Stimulated activated naive CD8-positive, alpha-beta T cell treated with anti-CD3 and anti-CD28 coated beads, Interleukin-15, Interleukin-2, amounts not matched to agents 100 U/mL and 50 U/mL, for 24 hours (primary cell): ENCODE measurements around the gene CXXC1.
"Not testable (repeated sequence)": the region's sequence is repeated elsewhere in the genome, so short reads cannot be mapped to it uniquely, and the experiment has no call there.

Source experiments
- ATAC-seq: fragments of 150-1000 bp; cut with Tn5 transposase; one replicate; pipeline ENCODE4 v1.10.0; 2021
- DNase-seq: peaks from one replicate; pipeline ENCODE4 v3.0.0; 2021

CXXC1 gene

GRCh38 chr18:50274941-50275340 lies 12.6 kb downstream of the CXXC1 start:
- ATAC-seq (no peak), DNase-seq (no peak)

GRCh38 chr18:50274044-50274442 lies 13.4 kb downstream of the CXXC1 start:
- no peak for ATAC-seq

GRCh38 chr18:50273203-50274043 lies 14.1 kb downstream of the CXXC1 start:
- no peak for ATAC-seq
- no peak for DNase-seq

More at GRCh38 chr18:50274044-50274442, 13.4 kb downstream of the CXXC1 start:
- DNase-seq = no peak

GRCh38 chr18:50272568-50272967 lies 14.9 kb downstream of the CXXC1 start:
- ATAC-seq = no peak
- DNase-seq = no peak

- DNase-seq (peak; percentile 88), ATAC-seq (peak; percentile 87)
These were observed 19.3 kb downstream of the CXXC1 start for GRCh38 chr18:50268022-50268747.

DNA sequence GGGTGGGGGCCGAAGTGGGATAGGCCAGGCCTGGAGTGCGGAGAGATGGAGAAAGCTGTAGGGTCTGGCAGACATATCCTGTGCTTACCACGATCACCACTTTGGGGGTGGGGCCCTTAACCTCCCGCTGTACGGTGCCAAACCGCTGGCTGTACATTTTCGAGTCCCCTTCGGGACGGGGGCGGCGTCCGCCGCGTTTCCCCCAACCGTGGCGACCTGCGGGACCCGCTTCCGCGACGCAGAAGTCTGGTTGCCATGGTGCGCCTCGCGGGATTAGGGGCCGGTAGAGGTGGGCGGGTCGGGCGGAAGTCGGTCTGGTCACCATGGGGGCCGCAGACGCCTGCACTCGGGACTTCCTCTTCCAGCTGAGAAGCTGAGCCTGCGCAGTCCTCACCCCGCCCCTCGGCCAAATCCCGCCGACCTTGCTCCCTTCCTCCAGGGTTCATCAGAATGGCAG lies 21.2 kb downstream of the CXXC1 start, which contains the start of gene CFAP53:
TSS of gene CFAP53 (minus strand) at position 248 of the 457 bp plus-strand sequence. CDS start at position 157, 91 bp downstream.
- peak; percentile 92 for ATAC-seq
- DNase-seq = peak; percentile 94

DNA sequence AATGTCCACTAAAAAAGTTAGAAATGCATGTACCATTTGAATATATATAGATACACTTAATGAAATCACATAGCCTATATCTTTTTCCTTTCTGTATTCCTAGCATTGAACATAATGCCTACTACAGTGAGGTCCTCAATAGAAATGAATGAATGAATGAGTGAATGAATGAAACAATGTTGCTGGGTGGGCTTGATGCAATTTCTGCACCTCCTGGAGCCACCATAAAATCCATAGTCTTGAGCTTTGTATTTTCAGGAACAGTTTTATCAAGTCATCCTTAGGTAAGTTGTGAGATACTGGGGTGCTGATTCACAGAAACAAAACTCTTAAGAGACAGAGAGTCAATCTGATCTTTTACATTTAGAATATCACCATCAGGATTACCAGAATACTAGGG lies 24.5 kb downstream of the CXXC1 start:
- ATAC-seq (no peak), DNase-seq (no peak)

GRCh38 chr18:50250935-50251334 lies 36.6 kb downstream of the CXXC1 start:
- ATAC-seq (no peak), DNase-seq (no peak)

DNA sequence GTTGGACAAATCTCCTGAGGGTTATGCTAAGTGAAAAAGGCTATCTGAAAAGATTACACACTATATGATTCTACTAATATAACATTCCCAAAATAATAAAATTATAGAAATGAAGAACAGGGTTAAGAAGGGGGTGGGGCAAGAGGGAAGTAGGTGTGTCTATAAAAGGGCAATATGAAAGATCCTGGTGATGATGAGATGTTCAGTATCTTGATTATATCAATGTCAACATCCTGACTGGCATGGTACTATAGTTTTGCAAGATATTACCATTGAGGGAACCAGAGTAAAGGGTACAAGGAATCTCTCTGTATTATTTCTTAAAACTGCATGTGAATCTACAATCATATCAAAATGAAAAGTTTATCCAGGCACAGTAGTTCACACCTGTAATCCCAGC lies 37.9 kb downstream of the CXXC1 start:
- ATAC-seq (no peak), DNase-seq (no peak)

DNA sequence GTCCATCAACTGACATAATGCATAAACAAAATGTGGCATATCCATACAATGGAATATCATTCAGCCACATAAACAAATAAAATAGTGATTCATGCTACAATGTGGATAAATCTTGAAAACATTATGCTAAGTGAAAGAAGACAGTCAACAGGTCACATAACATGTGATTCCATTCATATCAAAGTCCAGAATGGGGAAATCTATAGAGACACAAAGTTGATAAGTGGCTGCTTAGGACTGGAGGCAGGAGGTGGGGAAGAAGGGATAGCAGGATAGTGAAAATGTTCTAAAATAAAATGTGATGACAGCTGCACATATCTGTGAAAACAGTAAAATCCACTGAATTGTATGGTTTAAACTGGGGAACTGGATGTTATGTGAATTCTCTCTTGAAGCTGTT lies 39.9 kb downstream of the CXXC1 start:
- no peak for DNase-seq
- ATAC-seq = no peak

GRCh38 chr18:50241768-50242167 lies 45.7 kb downstream of the CXXC1 start:
- not testable (repeated sequence) for DNase-seq, ATAC-seq

GRCh38 chr18:50240080-50240563 lies 47.4 kb downstream of the CXXC1 start:
- no peak for DNase-seq
- ATAC-seq = no peak

- DNase-seq (no peak), ATAC-seq (no peak)
These were observed 55.1 kb downstream of the CXXC1 start for GRCh38 chr18:50232419-50232818.
